Stimulated activated CD4-positive, alpha-beta T cell treated with anti-CD3 and anti-CD28 coated beads, Interleukin-4, amount 100 ng/mL, for 4 hours (primary cell): Measurements from ENCODE around the gene ARAP3.
"Not testable (repeated sequence)": the region's sequence is repeated elsewhere in the genome, so short reads cannot be mapped to it uniquely, and the experiment has no call there.

Experiments used
- DNase-seq, 2 experiments: peaks; one replicate each; pipeline ENCODE4 v3.0.0-alpha.2; 2020

The ARAP3 gene

GRCh38 chr5:141611289-141611688 lies 70.7 kb downstream of the ARAP3 start:
- no peak for DNase-seq

- DNase-seq = not testable (repeated sequence)
These were observed 72.1 kb downstream of the ARAP3 start for GRCh38 chr5:141609921-141610320.

GRCh38 chr5:141609044-141609443 lies 73.0 kb downstream of the ARAP3 start:
- no peak for DNase-seq

GRCh38 chr5:141608557-141608956 lies 73.5 kb downstream of the ARAP3 start:
- DNase-seq = no peak

GRCh38 chr5:141608046-141608445 lies 74.0 kb downstream of the ARAP3 start:
- DNase-seq = no peak

- peak; percentile 26 to 70 for DNase-seq
These were observed 76.3 kb downstream of the ARAP3 start for GRCh38 chr5:141605523-141606277.

GRCh38 chr5:141603923-141604717 lies 77.9 kb downstream of the ARAP3 start:
- DNase-seq = no peak
